ENCODE data around the gene PDE1C. TPM values are rescaled to one million over a fixed set of nuclear protein-coding genes. Genes with fewer than 3 reads are reported as not detected.
"Not testable (repeated sequence)": the region's sequence is repeated elsewhere in the genome, so short reads cannot be mapped to it uniquely, and the experiment has no call there.

Gene PDE1C
- total RNA-seq, 3 donors from 2014 or later (not counting 1 experiment from before 2014, with no cell fraction given) = not detected

GRCh38 chr7:32078824-32079223, 8.6 kb upstream of the PDE1C start:
- H3K4me1 ChIP-seq (ENCODE audit: control insufficient read depth, insufficient read depth, low read length) = no peaks in the 10 kb centered on the region
- H3K4me1 Mint-ChIP-seq = no peaks in the 10 kb centered on the region
- H3K9me3 Mint-ChIP-seq = peaks cover 0 to 2% of the 10 kb centered on the region in 2 donors
- TF ChIP-seq CTCF (IDR thresholded peaks at IDR 0.05) = no peak
- H3K36me3 ChIP-seq (ENCODE audit: control insufficient read depth, insufficient read depth, low read length) = no peaks in the 10 kb centered on the region
- no peaks in the 10 kb centered on the region for H3K9me3 ChIP-seq (ENCODE audit: control insufficient read depth, insufficient read depth, low read length)
- H3K4me3 Mint-ChIP-seq = no peak overlapping the region
- H3K27me3 Mint-ChIP-seq (ENCODE audit: low read depth in 2 of 2) = peaks cover 0 to 10% of the 10 kb centered on the region in 2 donors
- no peaks in the 10 kb centered on the region for H3K36me3 Mint-ChIP-seq
- no peak for ATAC-seq
- no peak overlapping the region for H3K4me3 ChIP-seq (ENCODE audit: low read length)
- intact Hi-C loops (cut with micrococcal nuclease) = no loop called here
- no peak overlapping the region for H3K27ac ChIP-seq (ENCODE audit: low read length)
- no peaks in the 10 kb centered on the region for H3K27me3 ChIP-seq (ENCODE audit: control insufficient read depth, insufficient read depth, low read length)
- no peak overlapping the region for H3K27ac Mint-ChIP-seq
- WGBS (ENCODE audit: insufficient coverage) = 81% methylated on average over 2 of the region's 2 CpGs
- no peak for DNase-seq

- Histone ChIP-seq H3K27ac (ENCODE audit: low read length) (no peak overlapping the region), H3K4me1 (ENCODE audit: control insufficient read depth, insufficient read depth, low read length) (no peaks in the 10 kb centered on the region), H3K36me3 (ENCODE audit: control insufficient read depth, insufficient read depth, low read length) (no peaks in the 10 kb centered on the region), H3K27me3 (ENCODE audit: control insufficient read depth, insufficient read depth, low read length) (no peaks in the 10 kb centered on the region), H3K4me3 (ENCODE audit: low read length) (no peak overlapping the region), H3K9me3 (ENCODE audit: control insufficient read depth, insufficient read depth, low read length) (no peaks in the 10 kb centered on the region)
- TF ChIP-seq CTCF (IDR thresholded peaks at IDR 0.05) = no peak
- intact Hi-C loops (cut with micrococcal nuclease) = no loop called here
- DNase-seq (no peak), ATAC-seq (no peak)
- WGBS (ENCODE audit: insufficient coverage) = 90% methylated on average over 4 of the region's 5 CpGs
- Mint-ChIP-seq H3K9me3 (no peaks in the 10 kb centered on the region), H3K4me3 (no peak overlapping the region), H3K27ac (no peak overlapping the region), H3K36me3 (no peaks in the 10 kb centered on the region), H3K4me1 (no peaks in the 10 kb centered on the region), H3K27me3 (ENCODE audit: low read depth in 2 of 2) (peaks cover 2 to 10% of the 10 kb centered on the region in 2 donors)
Measured at GRCh38 chr7:32077806-32078205, 7.6 kb upstream of the PDE1C start.

- H3K27ac Mint-ChIP-seq; H3K36me3 ChIP-seq (ENCODE audit: control insufficient read depth, insufficient read depth, low read length); H3K36me3 Mint-ChIP-seq; ATAC-seq; H3K27me3 ChIP-seq (ENCODE audit: control insufficient read depth, insufficient read depth, low read length); H3K9me3 ChIP-seq (ENCODE audit: control insufficient read depth, insufficient read depth, low read length); H3K4me3 ChIP-seq (ENCODE audit: low read length); intact Hi-C loops (cut with micrococcal nuclease); H3K9me3 Mint-ChIP-seq; H3K4me1 ChIP-seq (ENCODE audit: control insufficient read depth, insufficient read depth, low read length); H3K4me3 Mint-ChIP-seq; H3K27ac ChIP-seq (ENCODE audit: low read length); H3K4me1 Mint-ChIP-seq; DNase-seq: not testable (repeated sequence)
- WGBS (ENCODE audit: insufficient coverage) = 88% methylated on average over 5 of the region's 5 CpGs
- H3K27me3 Mint-ChIP-seq (ENCODE audit: low read depth in 2 of 2) = peaks cover 10 to 12% of the 10 kb centered on the region in 2 donors
Measured at GRCh38 chr7:32076802-32077201, 6.6 kb upstream of the PDE1C start.

- 50% methylated on average over 4 of the region's 4 CpGs for WGBS (ENCODE audit: insufficient coverage)
- H3K4me3 ChIP-seq (ENCODE audit: low read length) = no peak overlapping the region
- Mint-ChIP-seq H3K36me3 (no peaks in the 10 kb centered on the region), H3K27me3 (ENCODE audit: low read depth in 2 of 2) (peaks cover 13 to 18% of the 10 kb centered on the region in 2 donors), H3K4me1 (no peaks in the 10 kb centered on the region), H3K27ac (no peak overlapping the region), H3K9me3 (no peaks in the 10 kb centered on the region), H3K4me3 (no peak overlapping the region)
- H3K27ac ChIP-seq (ENCODE audit: low read length) = no peak overlapping the region
- H3K27me3 ChIP-seq (ENCODE audit: control insufficient read depth, insufficient read depth, low read length) = peaks cover 2% of the 10 kb centered on the region
- ATAC-seq (no peak), DNase-seq (no peak)
- H3K9me3 ChIP-seq (ENCODE audit: control insufficient read depth, insufficient read depth, low read length) = no peaks in the 10 kb centered on the region
- H3K4me1 ChIP-seq (ENCODE audit: control insufficient read depth, insufficient read depth, low read length) = peaks cover 3% of the 10 kb centered on the region
- intact Hi-C loops (cut with micrococcal nuclease) = no loop called here
- no peaks in the 10 kb centered on the region for H3K36me3 ChIP-seq (ENCODE audit: control insufficient read depth, insufficient read depth, low read length)
- TF ChIP-seq CTCF (IDR thresholded peaks at IDR 0.05) = no peak
Measured at GRCh38 chr7:32075612-32076011, 5.4 kb upstream of the PDE1C start.

All from natural killer cell (primary cell).